ENCODE data around the gene DLG2.

DLG2 gene

DNA sequence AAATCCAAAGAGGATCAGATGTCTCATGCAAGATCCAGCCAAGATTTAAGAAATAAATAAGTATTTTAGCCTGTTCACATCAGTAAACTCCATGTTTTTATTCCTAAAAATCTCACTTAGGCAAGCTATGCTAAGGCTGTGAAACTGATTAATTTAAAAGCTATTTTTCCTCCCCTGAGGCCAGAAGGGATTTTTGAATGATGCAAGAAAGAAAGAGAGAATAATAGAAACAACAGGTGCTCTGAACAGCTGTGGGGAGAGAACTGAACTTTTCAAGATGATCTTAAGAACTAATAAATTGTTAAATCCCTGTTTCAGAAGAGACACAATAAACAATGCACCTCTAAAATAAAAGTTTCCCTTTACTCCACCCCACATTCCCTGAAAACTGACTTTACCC is 241.6 kb downstream of the DLG2 start:
- H2AK5ac ChIP-seq (ENCODE audit: low read length, severe bottlenecking): no peak overlapping the region
- no peak overlapping the region for H3K23ac ChIP-seq (ENCODE audit: low read length in 2 of 2)
- H2BK15ac ChIP-seq (ENCODE audit: low read depth, poor library complexity, severe bottlenecking): no peak overlapping the region
- no peaks in the 10 kb centered on the region for H3K27me3 ChIP-seq (ENCODE audit: control insufficient read depth in 1 of 2, insufficient read depth in 1 of 2, low read length in 2 of 2)
- no peaks in the 10 kb centered on the region for H3K36me3 ChIP-seq (ENCODE audit: control insufficient read depth in 1 of 2, insufficient read depth in 2 of 2, low read depth in 1 of 2, low read length in 2 of 2)
- H3K9ac ChIP-seq (ENCODE audit: low read length): no peak overlapping the region
- no peak for DNase-seq
- no peak overlapping the region for H2AFZ ChIP-seq (ENCODE audit: low read depth, low read length)
- H4K91ac ChIP-seq (ENCODE audit: low read length): no peak overlapping the region
- no peak overlapping the region for H3K4me3 ChIP-seq (ENCODE audit: insufficient read depth in 1 of 2, low read depth in 1 of 2, low read length in 2 of 2)
- no peaks in the 10 kb centered on the region for H3K4me1 ChIP-seq (ENCODE audit: control insufficient read depth, insufficient read depth, low read depth, low read length)
- H3K4me2 ChIP-seq (ENCODE audit: low read length, poor library complexity, severe bottlenecking): no peak overlapping the region
- H3K14ac ChIP-seq (ENCODE audit: low read length in 2 of 2): no peak overlapping the region
- H2BK12ac ChIP-seq (ENCODE audit: low read length in 2 of 2): no peak overlapping the region
- no peaks in the 10 kb centered on the region for H3K79me1 ChIP-seq (replicated peaks; ENCODE audit: low read length, poor library complexity, severe bottlenecking)
- no peak overlapping the region for H3K4ac ChIP-seq (ENCODE audit: low read depth in 1 of 2, low read length in 2 of 2)
- H3K9me3 ChIP-seq (ENCODE audit: control insufficient read depth, low read length): peaks cover 12% of the 10 kb centered on the region
- H2BK5ac ChIP-seq (ENCODE audit: low read depth, low read length, poor library complexity, severe bottlenecking): no peak overlapping the region
- H3K18ac ChIP-seq (ENCODE audit: low read depth in 1 of 2, low read length in 2 of 2): no peak overlapping the region
- no peak overlapping the region for H3K27ac ChIP-seq (ENCODE audit: low read length, poor library complexity, severe bottlenecking)
- no peak overlapping the region for H2BK120ac ChIP-seq (ENCODE audit: low read depth, low read length)
- no peak overlapping the region for H4K8ac ChIP-seq (ENCODE audit: low read length)

DNA sequence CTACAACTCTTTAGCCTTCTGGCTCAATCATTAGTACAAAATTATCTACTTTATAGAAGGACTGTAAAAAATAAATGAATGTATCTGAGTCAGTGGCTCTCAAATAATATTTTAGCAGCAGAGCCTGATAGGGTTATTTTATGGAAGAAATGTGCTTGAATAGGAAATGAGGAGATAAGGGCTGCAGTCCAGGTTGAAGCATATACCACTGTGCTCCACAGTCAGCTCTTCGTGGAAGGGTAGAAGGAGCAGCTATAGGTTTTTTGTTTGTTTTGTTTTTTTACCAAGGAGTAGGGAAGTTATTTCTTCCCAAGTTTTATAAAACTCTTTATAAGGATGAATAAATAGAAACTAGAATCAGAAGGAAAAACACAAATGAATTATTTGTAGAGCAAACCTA is 242.0 kb downstream of the DLG2 start:
- Histone ChIP-seq H3K79me1 (replicated peaks; ENCODE audit: low read length, poor library complexity, severe bottlenecking) (no peaks in the 10 kb centered on the region), H2AK5ac (ENCODE audit: low read length, severe bottlenecking) (no peak overlapping the region), H3K4ac (ENCODE audit: low read depth in 1 of 2, low read length in 2 of 2) (no peak overlapping the region), H3K14ac (ENCODE audit: low read length in 2 of 2) (no peak overlapping the region), H2BK12ac (ENCODE audit: low read length in 2 of 2) (no peak overlapping the region), H3K4me3 (ENCODE audit: insufficient read depth in 1 of 2, low read depth in 1 of 2, low read length in 2 of 2) (no peak overlapping the region), H3K27me3 (ENCODE audit: control insufficient read depth in 1 of 2, insufficient read depth in 1 of 2, low read length in 2 of 2) (no peaks in the 10 kb centered on the region), H3K9ac (ENCODE audit: low read length) (no peak overlapping the region), H2BK120ac (ENCODE audit: low read depth, low read length) (no peak overlapping the region), H3K4me2 (ENCODE audit: low read length, poor library complexity, severe bottlenecking) (no peak overlapping the region), H4K91ac (ENCODE audit: low read length) (no peak overlapping the region), H4K8ac (ENCODE audit: low read length) (no peak overlapping the region), H3K4me1 (ENCODE audit: control insufficient read depth, insufficient read depth, low read depth, low read length) (no peaks in the 10 kb centered on the region), H3K9me3 (ENCODE audit: control insufficient read depth, low read length) (peaks cover 12% of the 10 kb centered on the region), H3K27ac (ENCODE audit: low read length, poor library complexity, severe bottlenecking) (no peak overlapping the region), H2AFZ (ENCODE audit: low read depth, low read length) (no peak overlapping the region), H3K23ac (ENCODE audit: low read length in 2 of 2) (no peak overlapping the region), H3K36me3 (ENCODE audit: control insufficient read depth in 1 of 2, insufficient read depth in 2 of 2, low read depth in 1 of 2, low read length in 2 of 2) (no peaks in the 10 kb centered on the region), H2BK5ac (ENCODE audit: low read depth, low read length, poor library complexity, severe bottlenecking) (no peak overlapping the region), H2BK15ac (ENCODE audit: low read depth, poor library complexity, severe bottlenecking) (no peak overlapping the region), H3K18ac (ENCODE audit: low read depth in 1 of 2, low read length in 2 of 2) (no peak overlapping the region)
- DNase-seq: no peak
- WGBS: 100% methylated on average over 1 of the region's 1 CpG

DNA sequence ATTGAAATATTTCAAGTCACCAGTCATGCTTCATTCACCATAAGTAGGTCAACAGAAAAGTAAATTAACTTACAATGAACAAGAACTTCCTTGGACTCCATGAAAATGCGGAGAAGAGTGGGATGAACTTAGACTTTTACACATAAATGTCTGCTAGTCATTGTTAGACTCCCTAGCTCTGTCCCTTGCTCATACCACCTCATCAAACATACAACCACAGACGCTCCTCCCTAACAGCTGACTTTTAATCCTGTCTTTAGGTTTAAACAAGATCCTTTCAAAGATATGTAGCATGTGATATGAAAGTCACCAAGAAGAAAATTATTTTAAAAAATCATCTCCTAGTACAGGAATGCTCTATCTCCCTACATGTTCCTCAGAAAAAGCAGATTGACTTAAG is 248.1 kb downstream of the DLG2 start:
- Histone ChIP-seq H2AK5ac (ENCODE audit: low read length, severe bottlenecking) (no peak overlapping the region), H3K9me3 (ENCODE audit: control insufficient read depth, low read length) (peaks cover 15% of the 10 kb centered on the region), H3K27ac (ENCODE audit: low read length, poor library complexity, severe bottlenecking) (no peak overlapping the region), H4K91ac (ENCODE audit: low read length) (no peak overlapping the region), H2BK5ac (ENCODE audit: low read depth, low read length, poor library complexity, severe bottlenecking) (no peak overlapping the region), H3K23ac (ENCODE audit: low read length in 2 of 2) (no peak overlapping the region), H2BK120ac (ENCODE audit: low read depth, low read length) (no peak overlapping the region), H3K4ac (ENCODE audit: low read depth in 1 of 2, low read length in 2 of 2) (no peak overlapping the region), H3K9ac (ENCODE audit: low read length) (no peak overlapping the region), H3K4me2 (ENCODE audit: low read length, poor library complexity, severe bottlenecking) (no peak overlapping the region), H2BK15ac (ENCODE audit: low read depth, poor library complexity, severe bottlenecking) (no peak overlapping the region), H4K8ac (ENCODE audit: low read length) (no peak overlapping the region), H3K4me3 (ENCODE audit: insufficient read depth in 1 of 2, low read depth in 1 of 2, low read length in 2 of 2) (no peak overlapping the region), H3K79me1 (replicated peaks; ENCODE audit: low read length, poor library complexity, severe bottlenecking) (no peaks in the 10 kb centered on the region), H3K4me1 (ENCODE audit: control insufficient read depth, insufficient read depth, low read depth, low read length) (no peaks in the 10 kb centered on the region), H3K27me3 (ENCODE audit: control insufficient read depth in 1 of 2, insufficient read depth in 1 of 2, low read length in 2 of 2) (no peaks in the 10 kb centered on the region), H3K14ac (ENCODE audit: low read length in 2 of 2) (no peak overlapping the region), H3K18ac (ENCODE audit: low read depth in 1 of 2, low read length in 2 of 2) (no peak overlapping the region), H2AFZ (ENCODE audit: low read depth, low read length) (no peak overlapping the region), H2BK12ac (ENCODE audit: low read length in 2 of 2) (no peak overlapping the region), H3K36me3 (ENCODE audit: control insufficient read depth in 1 of 2, insufficient read depth in 2 of 2, low read depth in 1 of 2, low read length in 2 of 2) (no peaks in the 10 kb centered on the region)
- 82% methylated on average over 1 of the region's 2 CpGs for WGBS
- no peak for DNase-seq

DNA sequence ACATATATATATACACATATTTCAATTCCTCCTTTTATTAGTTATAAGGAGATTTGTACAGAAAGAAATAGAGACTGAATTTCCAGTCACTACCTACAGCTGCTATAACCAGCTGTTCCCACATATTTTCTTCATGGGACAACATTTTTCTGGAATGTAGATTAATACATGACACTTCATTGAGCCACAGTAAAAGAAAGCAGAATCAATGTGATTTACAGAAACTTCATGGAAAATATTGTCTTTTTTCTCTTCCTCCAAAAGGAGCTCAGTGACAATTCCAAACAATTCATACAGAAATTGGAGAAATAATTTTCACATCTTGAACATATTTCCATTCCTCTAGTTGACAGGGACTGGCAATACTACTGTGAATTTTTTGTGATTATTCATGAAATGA is 249.2 kb downstream of the DLG2 start:
- Histone ChIP-seq H3K14ac (ENCODE audit: low read length in 2 of 2) (no peak overlapping the region), H3K79me1 (replicated peaks; ENCODE audit: low read length, poor library complexity, severe bottlenecking) (no peaks in the 10 kb centered on the region), H2BK5ac (ENCODE audit: low read depth, low read length, poor library complexity, severe bottlenecking) (no peak overlapping the region), H3K4me3 (ENCODE audit: insufficient read depth in 1 of 2, low read depth in 1 of 2, low read length in 2 of 2) (no peak overlapping the region), H3K9me3 (ENCODE audit: control insufficient read depth, low read length) (peaks cover 22% of the 10 kb centered on the region), H3K4me1 (ENCODE audit: control insufficient read depth, insufficient read depth, low read depth, low read length) (no peaks in the 10 kb centered on the region), H2AFZ (ENCODE audit: low read depth, low read length) (no peak overlapping the region), H4K91ac (ENCODE audit: low read length) (no peak overlapping the region), H2AK5ac (ENCODE audit: low read length, severe bottlenecking) (no peak overlapping the region), H2BK120ac (ENCODE audit: low read depth, low read length) (no peak overlapping the region), H3K23ac (ENCODE audit: low read length in 2 of 2) (no peak overlapping the region), H2BK12ac (ENCODE audit: low read length in 2 of 2) (no peak overlapping the region), H3K4me2 (ENCODE audit: low read length, poor library complexity, severe bottlenecking) (no peak overlapping the region), H2BK15ac (ENCODE audit: low read depth, poor library complexity, severe bottlenecking) (no peak overlapping the region), H3K4ac (ENCODE audit: low read depth in 1 of 2, low read length in 2 of 2) (no peak overlapping the region), H3K9ac (ENCODE audit: low read length) (no peak overlapping the region), H4K8ac (ENCODE audit: low read length) (no peak overlapping the region), H3K18ac (ENCODE audit: low read depth in 1 of 2, low read length in 2 of 2) (no peak overlapping the region), H3K36me3 (ENCODE audit: control insufficient read depth in 1 of 2, insufficient read depth in 2 of 2, low read depth in 1 of 2, low read length in 2 of 2) (no peaks in the 10 kb centered on the region), H3K27me3 (ENCODE audit: control insufficient read depth in 1 of 2, insufficient read depth in 1 of 2, low read length in 2 of 2) (no peaks in the 10 kb centered on the region), H3K27ac (ENCODE audit: low read length, poor library complexity, severe bottlenecking) (no peak overlapping the region)
- no peak for DNase-seq

Measured in mesenchymal stem cell (in vitro differentiated cells and primary cell).